ENCODE measurements around the gene ASGR2. TPM values are rescaled to one million over a fixed set of nuclear protein-coding genes. Genes with fewer than 3 reads are reported as not detected.

ASGR2 gene
- total RNA-seq, 1 donor from 2014 or later: 0.22 TPM

- no peaks in the 10 kb centered on the region for H3K9me3 ChIP-seq (replicated peaks)
- DNase-seq: no peak
- no peaks in the 10 kb centered on the region for H3K4me1 ChIP-seq
- no peak overlapping the region for H3K27ac ChIP-seq (replicated peaks)
- intact Hi-C loops (cut with micrococcal nuclease): no loop called here
- no peaks in the 10 kb centered on the region for H3K36me3 ChIP-seq
- no peak overlapping the region for H3K4me3 ChIP-seq
- TF ChIP-seq CTCF (IDR thresholded peaks at IDR 0.05; ENCODE audit: borderline replicate concordance): no peak
- H3K27me3 ChIP-seq (ENCODE audit: low read depth): peaks cover 81% of the 10 kb centered on the region
These were observed 4.9 kb downstream of the ASGR2 start for GRCh38 chr17:7109461-7110322.

GRCh38 chr17:7108981-7109380 is 5.6 kb downstream of the ASGR2 start:
- no peak overlapping the region for H3K27ac ChIP-seq (replicated peaks)
- H3K4me3 ChIP-seq: no peak overlapping the region
- H3K4me1 ChIP-seq: no peaks in the 10 kb centered on the region
- no peak for DNase-seq
- no peaks in the 10 kb centered on the region for H3K36me3 ChIP-seq
- H3K9me3 ChIP-seq (replicated peaks): no peaks in the 10 kb centered on the region
- intact Hi-C loops (cut with micrococcal nuclease): no loop called here
- peaks cover 89% of the 10 kb centered on the region for H3K27me3 ChIP-seq (ENCODE audit: low read depth)
- TF ChIP-seq CTCF (IDR thresholded peaks at IDR 0.05; ENCODE audit: borderline replicate concordance): no peak

- H3K27me3 ChIP-seq (ENCODE audit: low read depth): peaks cover 89% of the 10 kb centered on the region
- no peaks in the 10 kb centered on the region for H3K36me3 ChIP-seq
- no peak overlapping the region for H3K4me3 ChIP-seq
- TF ChIP-seq CTCF (IDR thresholded peaks at IDR 0.05; ENCODE audit: borderline replicate concordance): no peak
- intact Hi-C loops (cut with micrococcal nuclease): no loop called here
- H3K27ac ChIP-seq (replicated peaks): no peak overlapping the region
- no peak for DNase-seq
- H3K9me3 ChIP-seq (replicated peaks): no peaks in the 10 kb centered on the region
- no peaks in the 10 kb centered on the region for H3K4me1 ChIP-seq
These were observed 6.1 kb downstream of the ASGR2 start for GRCh38 chr17:7108560-7108925.

- no peak for TF ChIP-seq CTCF (IDR thresholded peaks at IDR 0.05; ENCODE audit: borderline replicate concordance)
These were observed 6.6 kb downstream of the ASGR2 start for GRCh38 chr17:7107795-7108559.

GRCh38 chr17:7107012-7107754 is 7.4 kb downstream of the ASGR2 start:
- H3K4me1 ChIP-seq: no peaks in the 10 kb centered on the region
- no peak overlapping the region for H3K27ac ChIP-seq (replicated peaks)
- intact Hi-C loops (cut with micrococcal nuclease): no loop called here
- no peak for DNase-seq
- no peak for TF ChIP-seq CTCF (IDR thresholded peaks at IDR 0.05; ENCODE audit: borderline replicate concordance)
- H3K27me3 ChIP-seq (ENCODE audit: low read depth): peaks cover 92% of the 10 kb centered on the region
- H3K9me3 ChIP-seq (replicated peaks): no peaks in the 10 kb centered on the region
- H3K4me3 ChIP-seq: no peak overlapping the region
- H3K36me3 ChIP-seq: no peaks in the 10 kb centered on the region

More at GRCh38 chr17:7107795-7108559, 6.6 kb downstream of the ASGR2 start:
- intact Hi-C loops (cut with micrococcal nuclease): no loop called here
- H3K36me3 ChIP-seq: no peaks in the 10 kb centered on the region
- peaks cover 92% of the 10 kb centered on the region for H3K27me3 ChIP-seq (ENCODE audit: low read depth)
- no peaks in the 10 kb centered on the region for H3K9me3 ChIP-seq (replicated peaks)
- H3K4me1 ChIP-seq: no peaks in the 10 kb centered on the region
- no peak for DNase-seq
- H3K27ac ChIP-seq (replicated peaks): no peak overlapping the region
- no peak overlapping the region for H3K4me3 ChIP-seq
